PFSK-1 (cell line): ENCODE data around the gene TNFSF4.

ENCODE experiments used
- FOXP2 ChIP-seq: optimal IDR thresholded peaks from 2 replicates; pipeline ENCODE3; 2011; ENCODE audit warnings: borderline replicate concordance, control low read depth, inconsistent platforms; ENCODE audit not compliant: insufficient read depth; ENCODE audit errors: extremely low read length, extremely low read depth
- POLR2AphosphoS5 ChIP-seq: IDR thresholded peaks from 2 replicates; pipeline ENCODE4 v1.6.1; 2012; ENCODE audit warnings: low read depth, mild to moderate bottlenecking, control low read depth, low read length, moderate library complexity
- SIN3A ChIP-seq: IDR thresholded peaks from 2 replicates; pipeline ENCODE4 v1.6.1; 2012; ENCODE audit warnings: mild to moderate bottlenecking, low read length, moderate library complexity, borderline replicate concordance; ENCODE audit not compliant: insufficient read depth
- TAF1 ChIP-seq: IDR thresholded peaks from 2 replicates; pipeline ENCODE4 v1.6.1; 2012; ENCODE audit warnings: low read length, control low read depth, borderline replicate concordance; ENCODE audit not compliant: insufficient read depth
- TF ChIP-seq, protein P1 (sequence below), 2 experiments: IDR thresholded peaks; 2 replicates each; pipeline versions ENCODE4 v1.6.1 to v1.8.0; 2011 to 2012; ENCODE audit warnings: low read depth in 2 of 2, low read length in 2 of 2, control low read depth in 1 of 2, inconsistent platforms in 1 of 2, mild to moderate bottlenecking in 1 of 2, moderate library complexity in 1 of 2; ENCODE audit not compliant: insufficient read depth in 1 of 2

The TNFSF4 gene

GRCh38 chr1:173222149-173223030, 15.3 kb upstream of the TNFSF4 start:
- no peak for TF ChIP-seq TAF1
- TF ChIP-seq FOXP2 = no peak
- TF ChIP-seq SIN3A = no peak
- no peak for TF ChIP-seq POLR2AphosphoS5
- TF ChIP-seq, protein P1, sequence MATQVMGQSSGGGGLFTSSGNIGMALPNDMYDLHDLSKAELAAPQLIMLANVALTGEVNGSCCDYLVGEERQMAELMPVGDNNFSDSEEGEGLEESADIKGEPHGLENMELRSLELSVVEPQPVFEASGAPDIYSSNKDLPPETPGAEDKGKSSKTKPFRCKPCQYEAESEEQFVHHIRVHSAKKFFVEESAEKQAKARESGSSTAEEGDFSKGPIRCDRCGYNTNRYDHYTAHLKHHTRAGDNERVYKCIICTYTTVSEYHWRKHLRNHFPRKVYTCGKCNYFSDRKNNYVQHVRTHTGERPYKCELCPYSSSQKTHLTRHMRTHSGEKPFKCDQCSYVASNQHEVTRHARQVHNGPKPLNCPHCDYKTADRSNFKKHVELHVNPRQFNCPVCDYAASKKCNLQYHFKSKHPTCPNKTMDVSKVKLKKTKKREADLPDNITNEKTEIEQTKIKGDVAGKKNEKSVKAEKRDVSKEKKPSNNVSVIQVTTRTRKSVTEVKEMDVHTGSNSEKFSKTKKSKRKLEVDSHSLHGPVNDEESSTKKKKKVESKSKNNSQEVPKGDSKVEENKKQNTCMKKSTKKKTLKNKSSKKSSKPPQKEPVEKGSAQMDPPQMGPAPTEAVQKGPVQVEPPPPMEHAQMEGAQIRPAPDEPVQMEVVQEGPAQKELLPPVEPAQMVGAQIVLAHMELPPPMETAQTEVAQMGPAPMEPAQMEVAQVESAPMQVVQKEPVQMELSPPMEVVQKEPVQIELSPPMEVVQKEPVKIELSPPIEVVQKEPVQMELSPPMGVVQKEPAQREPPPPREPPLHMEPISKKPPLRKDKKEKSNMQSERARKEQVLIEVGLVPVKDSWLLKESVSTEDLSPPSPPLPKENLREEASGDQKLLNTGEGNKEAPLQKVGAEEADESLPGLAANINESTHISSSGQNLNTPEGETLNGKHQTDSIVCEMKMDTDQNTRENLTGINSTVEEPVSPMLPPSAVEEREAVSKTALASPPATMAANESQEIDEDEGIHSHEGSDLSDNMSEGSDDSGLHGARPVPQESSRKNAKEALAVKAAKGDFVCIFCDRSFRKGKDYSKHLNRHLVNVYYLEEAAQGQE (IDR thresholded peaks at IDR 0.05; ENCODE audit: insufficient read depth in 1 of 2, low read depth in 2 of 2, low read length in 2 of 2) = no peak

DNA sequence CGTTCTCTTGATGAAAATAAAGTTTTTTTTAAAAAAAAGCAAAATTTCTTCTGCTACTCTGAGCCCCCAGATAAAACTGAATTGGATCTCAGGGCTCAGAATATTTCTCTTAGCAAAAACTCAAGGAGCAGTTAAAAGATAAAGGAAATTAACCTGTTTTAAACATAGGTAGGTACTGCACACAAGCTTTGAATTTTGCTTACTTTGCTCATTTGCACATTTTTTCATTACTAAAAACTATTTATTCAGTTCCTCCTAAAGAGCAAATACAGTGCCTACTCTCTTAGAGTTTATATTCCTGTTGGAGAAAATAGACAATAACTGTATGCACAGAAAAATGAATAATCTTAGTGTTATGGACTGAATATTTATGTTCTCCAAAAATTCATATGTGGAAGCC, 13.0 kb upstream of the TNFSF4 start:
- no peak for TF ChIP-seq SIN3A
- no peak for TF ChIP-seq POLR2AphosphoS5
- no peak for TF ChIP-seq FOXP2
- TF ChIP-seq TAF1 = no peak
- TF ChIP-seq, protein P1 (IDR thresholded peaks at IDR 0.05; ENCODE audit: insufficient read depth in 1 of 2, low read depth in 2 of 2, low read length in 2 of 2) = no peak

GRCh38 chr1:173213665-173214064, 6.5 kb upstream of the TNFSF4 start:
- no peak for TF ChIP-seq POLR2AphosphoS5

GRCh38 chr1:173212952-173213491, 5.9 kb upstream of the TNFSF4 start:
- TF ChIP-seq POLR2AphosphoS5 (no peak), TAF1 (no peak), SIN3A (no peak), FOXP2 (no peak)
- TF ChIP-seq, protein P1 (IDR thresholded peaks at IDR 0.05; ENCODE audit: insufficient read depth in 1 of 2, low read depth in 2 of 2, low read length in 2 of 2) = no peak

DNA sequence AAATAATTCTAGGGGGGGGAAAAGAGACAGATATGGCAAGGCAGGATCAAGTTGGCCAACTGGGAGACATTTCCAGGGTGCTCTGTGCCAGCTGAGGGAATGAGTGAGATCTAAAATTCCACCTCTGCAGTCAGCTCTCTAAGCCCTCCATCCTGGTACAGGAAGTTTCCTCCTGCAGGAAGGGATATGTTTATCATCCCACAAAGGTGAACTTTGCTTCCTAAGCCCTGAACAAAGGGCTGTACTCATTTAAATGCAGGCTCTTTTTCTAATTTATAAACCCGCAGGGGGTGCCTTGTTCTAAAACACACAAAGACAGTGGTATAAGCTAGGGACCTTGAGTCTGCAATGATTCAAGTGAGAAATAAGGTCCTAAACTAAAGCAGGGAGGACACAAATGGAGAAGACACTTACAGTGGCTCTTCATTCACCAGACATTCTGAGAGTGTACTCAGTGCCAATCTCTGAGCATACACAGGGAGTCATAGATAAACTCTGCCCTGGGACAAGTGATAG, 3.6 kb upstream of the TNFSF4 start:
- TF ChIP-seq FOXP2 = no peak
- TF ChIP-seq POLR2AphosphoS5 = no peak
- TF ChIP-seq, protein P1 (IDR thresholded peaks at IDR 0.05; ENCODE audit: insufficient read depth in 1 of 2, low read depth in 2 of 2, low read length in 2 of 2) = no peak
- no peak for TF ChIP-seq TAF1
- no peak for TF ChIP-seq SIN3A
